NK-92 (cell line): ENCODE data around the gene FMO2.

Source experiments
- DNase-seq: peaks from one replicate; lab custom pipeline; 2025; ENCODE audit not compliant: unreplicated experiment; lab: John Stamatoyannopoulos, UW

FMO2 gene

GRCh38 chr1:171254859-171255258, 69.8 kb downstream of the FMO2 start:
- no peak for DNase-seq

DNA sequence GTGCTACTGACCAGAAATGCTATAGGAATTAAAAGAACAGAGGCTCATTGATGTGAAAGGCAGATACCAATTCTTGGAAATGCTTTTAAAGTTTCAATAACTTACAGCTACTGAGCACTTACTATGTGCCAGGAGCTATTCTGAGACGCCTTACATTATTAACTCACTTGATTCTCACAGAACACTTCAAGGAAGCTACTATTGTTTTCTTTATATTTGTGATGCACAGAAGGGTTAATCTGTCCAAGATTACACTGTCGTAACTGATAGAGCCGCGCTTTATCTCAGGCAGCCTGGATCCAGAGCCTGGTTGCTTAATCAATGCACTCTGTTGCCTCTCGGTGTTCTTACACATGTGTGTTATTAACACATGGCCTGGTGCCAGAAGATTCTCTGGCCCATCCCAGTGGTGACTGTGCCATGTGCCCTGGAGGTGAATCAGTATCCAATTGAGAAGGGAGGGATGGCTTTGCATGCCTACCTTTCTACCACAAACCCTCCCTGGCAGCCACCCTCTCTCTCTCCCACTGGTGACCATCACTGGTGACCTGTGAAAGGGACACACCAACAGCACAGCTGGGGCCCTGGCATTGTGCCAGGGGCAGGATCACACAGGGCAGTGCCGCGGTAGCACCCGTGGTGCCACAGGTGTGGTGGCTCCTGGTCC, 72.0 kb downstream of the FMO2 start:
- DNase-seq = no peak

GRCh38 chr1:171257607-171258076, 72.5 kb downstream of the FMO2 start:
- DNase-seq = no peak

DNA sequence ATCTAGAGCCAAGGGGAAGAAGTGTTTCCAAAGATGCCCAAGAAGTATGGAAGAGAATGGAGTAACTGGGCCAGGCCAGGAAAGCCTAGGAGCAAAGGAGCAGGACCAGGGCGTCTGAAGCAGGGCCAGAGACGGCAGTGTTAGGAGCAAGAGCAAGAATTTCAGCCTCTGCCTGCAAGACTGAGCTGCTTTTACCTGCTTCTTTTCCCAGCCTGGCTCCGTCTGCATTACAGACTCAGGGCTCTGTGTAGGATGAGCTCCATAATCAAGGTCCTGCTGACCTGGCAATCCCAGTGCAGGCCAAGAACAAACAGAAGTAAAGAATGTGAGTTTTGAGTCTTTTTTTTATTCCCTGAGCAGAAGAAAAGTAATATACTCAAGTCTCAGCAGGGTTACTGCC, 73.3 kb downstream of the FMO2 start:
- DNase-seq = no peak

GRCh38 chr1:171258943-171259342, 73.8 kb downstream of the FMO2 start:
- DNase-seq = no peak
